ENCODE results near the gene ZGLP1.

The ZGLP1 gene

DNA sequence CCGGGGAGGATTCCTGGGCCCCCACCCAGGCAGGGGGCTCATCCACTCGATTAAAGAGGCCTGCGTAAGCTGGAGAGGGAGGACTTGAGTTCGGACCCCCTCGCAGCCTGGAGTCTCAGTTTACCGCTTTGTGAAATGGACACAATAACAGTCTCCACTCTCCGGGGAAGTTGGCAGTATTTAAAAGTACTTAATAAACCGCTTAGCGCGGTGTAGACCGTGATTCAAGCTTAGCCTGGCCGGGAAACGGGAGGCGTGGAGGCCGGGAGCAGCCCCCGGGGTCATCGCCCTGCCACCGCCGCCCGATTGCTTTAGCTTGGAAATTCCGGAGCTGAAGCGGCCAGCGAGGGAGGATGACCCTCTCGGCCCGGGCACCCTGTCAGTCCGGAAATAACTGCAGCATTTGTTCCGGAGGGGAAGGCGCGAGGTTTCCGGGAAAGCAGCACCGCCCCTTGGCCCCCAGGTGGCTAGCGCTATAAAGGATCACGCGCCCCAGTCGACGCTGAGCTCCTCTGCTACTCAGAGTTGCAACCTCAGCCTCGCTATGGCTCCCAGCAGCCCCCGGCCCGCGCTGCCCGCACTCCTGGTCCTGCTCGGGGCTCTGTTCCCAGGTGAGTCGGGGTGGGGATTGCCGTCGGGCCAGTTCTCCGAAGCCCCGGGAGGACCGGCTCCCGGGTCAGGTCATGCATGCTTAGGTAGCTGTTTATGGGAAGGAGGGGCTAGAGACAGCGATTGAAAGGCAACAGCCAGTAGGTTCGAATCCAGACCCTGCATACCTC, 38.8 kb downstream of the ZGLP1 start, which contains the start of gene ICAM1:
Gene ICAM1, plus strand, starts transcription at position 505 of the 779 bp plus-strand sequence. Its CDS starts 40 bp downstream, at position 545.
- POLR2A ChIA-PET (ENCODE audit: low non-redundant PET) = interaction anchor here (0.6 to 1.7 kb wide), 5 partner anchors 9 to 210 kb away, joined by 5 to 15 read pairs (median 7); partner anchors contain the start of gene ICAM5
- peak; percentile 45 for DNase-seq (ENCODE audit: low spot score)
- H3K27ac ChIP-seq = peak within 1 kb of the TSS; percentile 52
- CTCF ChIA-PET = interaction anchor here (0.6 to 3.0 kb wide), 7 partner anchors 11 to 121 kb away, joined by 3 to 33 read pairs (median 5); partner anchors contain the start of gene ICAM5
- TF ChIP-seq CTCF (conservative IDR thresholded peaks at IDR 0.05; ENCODE audit: low read depth) = no peak

DNA sequence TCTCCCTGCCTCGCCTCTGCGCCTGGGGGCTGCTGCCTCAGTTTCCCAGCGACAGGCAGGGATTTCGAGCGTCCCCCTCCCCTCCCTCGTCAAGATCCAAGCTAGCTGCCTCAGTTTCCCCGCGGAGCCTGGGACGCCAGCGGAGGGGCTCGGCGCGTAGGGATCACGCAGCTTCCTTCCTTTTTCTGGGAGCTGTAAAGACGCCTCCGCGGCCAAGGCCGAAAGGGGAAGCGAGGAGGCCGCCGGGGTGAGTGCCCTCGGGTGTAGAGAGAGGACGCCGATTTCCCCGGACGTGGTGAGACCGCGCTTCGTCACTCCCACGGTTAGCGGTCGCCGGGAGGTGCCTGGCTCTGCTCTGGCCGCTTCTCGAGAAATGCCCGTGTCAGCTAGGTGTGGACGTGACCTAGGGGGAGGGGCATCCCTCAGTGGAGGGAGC, 39.4 kb downstream of the ZGLP1 start:
- DNase-seq (ENCODE audit: low spot score) = no peak
- TF ChIP-seq CTCF (conservative IDR thresholded peaks at IDR 0.05; ENCODE audit: low read depth) = no peak
- ChIA-PET CTCF (interaction anchor here (0.9 to 3.0 kb wide), 8 partner anchors 10 to 121 kb away, joined by 3 to 33 read pairs (median 4); partner anchors contain the start of gene ICAM5), POLR2A (ENCODE audit: low non-redundant PET) (interaction anchor here (0.9 to 1.2 kb wide), 2 partner anchors 10 to 19 kb away, joined by 5 to 15 read pairs; partner anchors contain the start of gene ICAM5)
- H3K27ac ChIP-seq = peak overlapping the region; percentile 52

DNA sequence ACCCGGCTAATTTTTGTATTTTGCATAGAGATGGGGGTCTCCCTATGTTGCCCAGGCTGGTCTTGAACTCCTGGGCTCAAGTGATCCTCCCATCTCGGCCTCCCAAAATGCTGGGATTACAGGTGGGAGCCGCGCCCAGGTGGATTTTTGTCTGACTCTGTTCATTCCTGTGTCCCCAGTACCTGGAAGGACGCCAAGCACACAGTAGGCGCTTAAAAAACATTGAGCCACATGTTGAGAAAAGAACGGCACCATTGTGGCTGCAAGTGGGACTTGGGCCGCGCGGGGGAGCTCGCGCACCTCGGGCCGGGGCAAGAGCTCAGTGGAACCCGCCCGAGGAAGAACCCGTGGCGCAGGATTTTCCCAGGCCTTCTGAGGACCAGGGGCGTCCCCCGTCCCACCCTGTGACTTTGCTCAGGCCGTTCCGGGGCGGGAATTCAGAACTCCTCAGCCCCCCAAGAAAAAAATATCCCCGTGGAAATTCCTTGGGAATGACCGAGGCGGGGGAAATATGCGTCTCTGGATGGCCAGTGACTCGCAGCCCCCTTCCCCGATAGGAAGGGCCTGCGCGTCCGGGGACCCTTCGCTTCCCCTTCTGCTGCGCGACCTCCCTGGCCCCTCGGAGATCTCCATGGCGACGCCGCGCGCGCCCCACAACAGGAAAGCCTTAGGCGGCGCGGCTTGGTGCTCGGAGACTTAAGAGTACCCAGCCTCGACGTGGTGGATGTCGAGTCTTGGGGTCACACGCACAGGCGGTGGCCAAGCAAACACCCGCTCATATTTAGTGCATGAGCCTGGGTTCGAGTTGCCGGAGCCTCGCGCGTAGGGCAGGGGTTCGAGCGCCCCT, 40.1 kb downstream of the ZGLP1 start:
- POLR2A ChIA-PET (ENCODE audit: low non-redundant PET) = interaction anchor here (1.0 kb wide), 1 partner anchor 119 kb away, joined by 6 read pairs; no protein-coding TSS in a partner anchor
- no peak overlapping the region for H3K27ac ChIP-seq
- peak; percentile 96 for TF ChIP-seq CTCF (conservative IDR thresholded peaks at IDR 0.05; ENCODE audit: low read depth)
- DNase-seq (ENCODE audit: low spot score) = peak; percentile 69
- CTCF ChIA-PET = interaction anchor here (0.6 to 3.0 kb wide), 17 partner anchors 8 to 251 kb away, joined by 3 to 33 read pairs (median 3); partner anchors contain the start of genes ICAM5 and RAVER1

- ChIA-PET CTCF (interaction anchor here (0.6 to 0.8 kb wide), 6 partner anchors 21 to 123 kb away, joined by 3 to 4 read pairs (median 3); no protein-coding TSS in a partner anchor), POLR2A (ENCODE audit: low non-redundant PET) (no interaction called here)
- no peak for TF ChIP-seq CTCF (conservative IDR thresholded peaks at IDR 0.05; ENCODE audit: low read depth)
- DNase-seq (ENCODE audit: low spot score) = no peak
- no peak overlapping the region for H3K27ac ChIP-seq
Measured at GRCh38 chr19:10268071-10268470, 41.5 kb downstream of the ZGLP1 start.

DNA sequence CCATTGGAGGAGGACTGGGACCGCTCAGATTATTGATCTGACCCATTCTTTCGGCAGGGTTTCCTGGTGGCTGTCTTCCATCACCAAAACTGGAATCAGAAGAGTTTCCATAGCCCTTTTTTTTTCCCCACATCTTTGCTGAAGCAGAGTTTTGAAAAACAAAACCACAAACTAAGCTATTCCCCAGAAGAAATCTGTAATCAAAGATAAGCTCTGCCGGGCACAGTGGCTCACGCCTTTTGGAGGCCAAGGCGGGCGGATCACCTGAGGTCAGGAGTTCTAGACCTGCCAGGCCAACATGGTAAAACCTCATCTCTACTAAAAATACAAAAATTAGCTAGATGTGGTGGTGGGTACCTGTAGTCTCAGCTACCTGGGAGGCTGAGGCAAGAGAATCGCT, 42.9 kb downstream of the ZGLP1 start:
- no peak for DNase-seq (ENCODE audit: low spot score)
- TF ChIP-seq CTCF (conservative IDR thresholded peaks at IDR 0.05; ENCODE audit: low read depth) = no peak
- POLR2A ChIA-PET (ENCODE audit: low non-redundant PET) = no interaction called here
- H3K27ac ChIP-seq = no peak overlapping the region
- CTCF ChIA-PET = interaction anchor here (0.6 to 1.1 kb wide), 3 partner anchors 40 to 140 kb away, joined by 3 to 4 read pairs (median 4); no protein-coding TSS in a partner anchor

DNA sequence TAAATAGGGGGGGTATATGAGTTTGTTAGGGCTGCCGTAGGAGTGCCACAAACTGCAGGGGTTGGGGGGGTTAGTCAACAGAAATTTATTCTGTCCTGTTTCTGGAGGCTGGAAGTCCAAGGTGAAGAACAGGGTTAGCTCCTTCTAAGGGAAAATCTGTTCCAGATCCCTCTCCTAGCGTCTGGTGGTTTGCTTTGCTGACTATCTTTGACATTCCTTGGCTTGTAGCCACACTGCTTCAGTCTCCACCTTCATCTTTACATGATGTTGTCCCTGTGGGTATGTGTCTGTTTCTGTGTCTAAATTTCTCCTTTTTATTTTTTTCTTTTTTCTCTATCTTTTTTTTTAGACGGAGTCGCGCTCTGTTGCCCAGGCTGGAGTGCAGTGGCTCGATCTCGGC, 46.8 kb downstream of the ZGLP1 start:
- no peak for TF ChIP-seq CTCF (conservative IDR thresholded peaks at IDR 0.05; ENCODE audit: low read depth)
- ChIA-PET POLR2A (ENCODE audit: low non-redundant PET) (no interaction called here), CTCF (interaction anchor here (0.6 to 0.9 kb wide), 3 partner anchors 13 to 105 kb away, joined by 3 read pairs; no protein-coding TSS in a partner anchor)
- no peak for DNase-seq (ENCODE audit: low spot score)
- H3K27ac ChIP-seq = no peak overlapping the region

Data from RWPE1 (cell line).